ENCODE measurements around the gene SETD1B.
A peak's percentile ranks its signal among the peaks of the same experiment; 100 is the strongest.

DNA sequence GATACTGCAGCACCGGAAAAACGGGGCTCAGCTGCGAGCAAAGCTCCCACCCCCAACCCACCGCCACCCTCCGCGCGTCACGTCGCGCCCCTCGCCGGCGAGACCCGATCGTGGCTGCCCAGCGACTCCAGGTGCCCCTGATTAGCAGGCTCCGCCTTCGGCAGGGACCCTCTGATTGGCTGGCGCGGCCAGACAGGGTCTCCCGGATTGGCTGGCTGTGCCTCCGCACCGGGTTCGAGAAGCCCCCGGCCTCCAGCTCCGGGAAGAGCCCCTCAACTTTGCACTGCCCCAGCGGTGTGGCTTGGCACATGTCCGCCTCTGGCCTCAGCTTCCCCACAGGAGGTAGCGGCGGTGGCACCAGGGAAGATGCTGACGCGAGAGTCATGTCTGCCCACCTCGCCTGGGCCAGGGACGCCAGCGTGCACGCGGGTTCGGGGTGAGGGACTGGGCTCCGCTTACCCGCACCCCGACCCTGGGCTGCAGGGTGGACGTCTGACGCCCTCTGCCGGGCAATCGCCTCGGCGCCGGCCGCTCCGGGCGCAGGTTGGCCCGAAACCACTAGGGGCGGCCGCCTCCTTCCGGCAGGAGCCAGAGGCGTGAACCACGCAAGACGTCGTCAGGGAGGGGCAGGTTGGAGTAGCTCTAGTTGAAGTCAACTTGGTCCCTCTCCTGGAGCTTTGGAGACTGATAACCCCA lies 9.8 kb upstream of the SETD1B start:
- TF ChIP-seq, protein P1, sequence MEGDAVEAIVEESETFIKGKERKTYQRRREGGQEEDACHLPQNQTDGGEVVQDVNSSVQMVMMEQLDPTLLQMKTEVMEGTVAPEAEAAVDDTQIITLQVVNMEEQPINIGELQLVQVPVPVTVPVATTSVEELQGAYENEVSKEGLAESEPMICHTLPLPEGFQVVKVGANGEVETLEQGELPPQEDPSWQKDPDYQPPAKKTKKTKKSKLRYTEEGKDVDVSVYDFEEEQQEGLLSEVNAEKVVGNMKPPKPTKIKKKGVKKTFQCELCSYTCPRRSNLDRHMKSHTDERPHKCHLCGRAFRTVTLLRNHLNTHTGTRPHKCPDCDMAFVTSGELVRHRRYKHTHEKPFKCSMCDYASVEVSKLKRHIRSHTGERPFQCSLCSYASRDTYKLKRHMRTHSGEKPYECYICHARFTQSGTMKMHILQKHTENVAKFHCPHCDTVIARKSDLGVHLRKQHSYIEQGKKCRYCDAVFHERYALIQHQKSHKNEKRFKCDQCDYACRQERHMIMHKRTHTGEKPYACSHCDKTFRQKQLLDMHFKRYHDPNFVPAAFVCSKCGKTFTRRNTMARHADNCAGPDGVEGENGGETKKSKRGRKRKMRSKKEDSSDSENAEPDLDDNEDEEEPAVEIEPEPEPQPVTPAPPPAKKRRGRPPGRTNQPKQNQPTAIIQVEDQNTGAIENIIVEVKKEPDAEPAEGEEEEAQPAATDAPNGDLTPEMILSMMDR (IDR thresholded peaks at IDR 0.05), result peak; percentile 100
- TF ChIP-seq POLR2A (IDR thresholded peaks at IDR 0.05), result peak; percentile 15
